IPS-18c (cell line): ENCODE data around the gene WDFY3.

Experiments
- H3K4me3 ChIP-seq: 2 replicates; pipeline ENCODE4 v1.7.0; 2013; ENCODE audit warnings: low read depth, mild to moderate bottlenecking, low read length, moderate library complexity; ENCODE audit not compliant: insufficient read depth
- H3K9me3 ChIP-seq: one replicate; pipeline ENCODE4 v1.6.1; 2013; ENCODE audit warnings: mild to moderate bottlenecking, low read length, moderate library complexity; ENCODE audit not compliant: control insufficient read depth, insufficient read depth

The WDFY3 gene

GRCh38 chr4:84648178-84648577 lies 318.3 kb downstream of the WDFY3 start:
- Histone ChIP-seq H3K9me3 (no peaks in the 10 kb centered on the region), H3K4me3 (no peak overlapping the region)

- H3K9me3 ChIP-seq, result no peaks in the 10 kb centered on the region
- no peak overlapping the region for H3K4me3 ChIP-seq
Observed at GRCh38 chr4:84647312-84647884, 319.1 kb downstream of the WDFY3 start.

- Histone ChIP-seq H3K9me3 (no peaks in the 10 kb centered on the region), H3K4me3 (no peak overlapping the region)
Observed at GRCh38 chr4:84644087-84644486, 322.4 kb downstream of the WDFY3 start.

- no peak overlapping the region for H3K4me3 ChIP-seq
- no peaks in the 10 kb centered on the region for H3K9me3 ChIP-seq
Observed at GRCh38 chr4:84639145-84639544, 327.3 kb downstream of the WDFY3 start.

- no peaks in the 10 kb centered on the region for H3K9me3 ChIP-seq
- no peak overlapping the region for H3K4me3 ChIP-seq
Observed at GRCh38 chr4:84638092-84638491, 328.4 kb downstream of the WDFY3 start.

- Histone ChIP-seq H3K4me3 (no peak overlapping the region), H3K9me3 (no peaks in the 10 kb centered on the region)
Observed at GRCh38 chr4:84634961-84635360, 331.5 kb downstream of the WDFY3 start.

- Histone ChIP-seq H3K9me3 (no peaks in the 10 kb centered on the region), H3K4me3 (no peak overlapping the region)
Observed at GRCh38 chr4:84632092-84632491, 334.4 kb downstream of the WDFY3 start.

- no peak overlapping the region for H3K4me3 ChIP-seq
- no peaks in the 10 kb centered on the region for H3K9me3 ChIP-seq
Observed at GRCh38 chr4:84631573-84631972, 334.9 kb downstream of the WDFY3 start.

- no peaks in the 10 kb centered on the region for H3K9me3 ChIP-seq
- H3K4me3 ChIP-seq, result no peak overlapping the region
Observed at GRCh38 chr4:84626673-84627072, 339.8 kb downstream of the WDFY3 start.

GRCh38 chr4:84623661-84624060 lies 342.8 kb downstream of the WDFY3 start:
- no peak overlapping the region for H3K4me3 ChIP-seq
- no peaks in the 10 kb centered on the region for H3K9me3 ChIP-seq

GRCh38 chr4:84622959-84623358 lies 343.5 kb downstream of the WDFY3 start:
- Histone ChIP-seq H3K9me3 (no peaks in the 10 kb centered on the region), H3K4me3 (no peak overlapping the region)
